Endometrium (tissue), 2 donors: ENCODE measurements around the gene TPPP3.

ENCODE experiments used
- FAIRE-seq: peaks from 2 replicates; lab custom pipeline; 2012; peaks lifted over from hg19 to GRCh38; lab: Jason Lieb, UNC
- donor health status: control.
- donor health status: control.

The TPPP3 gene

GRCh38 chr16:67404740-67405226 is 11.5 kb upstream of the TPPP3 start:
- FAIRE-seq: no peak

- no peak for FAIRE-seq
Observed at GRCh38 chr16:67403976-67404555, 10.8 kb upstream of the TPPP3 start.

GRCh38 chr16:67400901-67401300 is 7.6 kb upstream of the TPPP3 start:
- no peak for FAIRE-seq

GRCh38 chr16:67399749-67400704 is 6.7 kb upstream of the TPPP3 start:
- FAIRE-seq: no peak

GRCh38 chr16:67399218-67399733 is 6.0 kb upstream of the TPPP3 start:
- FAIRE-seq: no peak

DNA sequence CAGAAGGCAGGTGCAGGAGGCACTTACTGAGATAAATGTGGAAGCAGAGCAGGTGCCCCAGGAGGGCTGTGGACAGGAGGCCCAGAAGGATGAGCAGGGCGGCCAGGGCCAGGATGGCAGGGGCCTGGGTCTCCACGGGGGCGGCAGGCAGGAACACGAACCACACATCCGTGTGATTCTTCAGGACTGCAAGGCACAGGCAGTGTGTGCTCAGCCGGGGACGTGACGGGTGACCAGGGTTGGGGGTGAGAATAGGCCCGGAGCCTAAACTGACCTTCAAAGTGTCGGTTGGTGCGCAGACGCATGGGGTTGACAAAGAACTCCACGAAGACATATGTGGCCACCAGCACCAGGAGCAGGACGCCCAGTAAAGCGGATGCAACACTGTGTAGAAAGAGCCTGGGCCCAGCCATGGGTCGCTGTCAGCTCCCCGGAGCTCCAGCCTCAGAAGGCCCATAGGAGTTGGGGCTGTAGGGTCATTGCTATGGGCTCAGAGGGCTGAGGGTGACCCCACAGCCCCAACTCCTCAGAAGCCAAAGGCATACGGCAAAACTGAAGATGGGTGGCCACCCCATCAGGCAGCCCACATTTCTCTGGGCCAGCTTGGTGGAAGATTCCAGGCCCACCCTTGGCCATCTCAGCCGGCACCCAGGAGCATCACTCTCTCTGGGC is 5.4 kb upstream of the TPPP3 start:
- no peak for FAIRE-seq

DNA sequence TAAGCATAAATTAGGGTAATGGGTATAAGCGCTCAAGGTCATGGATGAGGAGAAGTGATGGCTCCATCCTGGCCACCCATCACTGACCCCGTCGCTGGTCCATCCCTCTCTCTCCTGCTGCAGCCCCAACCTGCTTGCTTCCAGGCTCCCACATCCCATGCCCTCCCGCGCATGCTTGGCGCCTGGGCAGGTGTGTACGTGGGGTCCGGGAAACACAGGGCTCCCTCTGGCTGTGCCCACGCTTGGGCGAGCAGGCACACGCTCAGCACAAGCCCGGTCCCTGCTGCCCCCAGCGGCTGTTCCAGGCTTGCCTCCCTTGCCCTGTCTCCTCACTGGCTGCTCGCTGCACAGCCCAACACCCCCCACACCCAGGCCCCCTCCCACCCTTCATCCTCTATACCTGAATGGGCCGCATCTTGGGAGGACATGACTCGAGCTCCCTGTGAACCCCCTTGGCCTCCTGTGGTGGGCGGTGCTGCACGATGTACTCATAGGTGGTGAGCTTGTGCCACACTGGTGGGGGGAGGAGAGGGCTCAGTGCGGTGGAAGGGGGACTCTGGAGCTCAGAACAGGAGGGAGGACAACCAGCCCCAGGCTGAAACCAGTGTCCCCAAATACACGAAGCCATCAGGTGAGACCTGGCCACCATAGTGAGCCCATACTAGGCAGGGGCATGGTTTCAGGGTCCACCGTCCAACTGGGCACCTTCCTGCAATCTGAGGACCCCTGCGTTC is 4.7 kb upstream of the TPPP3 start:
- FAIRE-seq: no peak

- FAIRE-seq: no peak
Observed at GRCh38 chr16:67397036-67397801, 3.9 kb upstream of the TPPP3 start.

- no peak for FAIRE-seq
Observed at GRCh38 chr16:67396159-67397035, 3.1 kb upstream of the TPPP3 start.

- no peak for FAIRE-seq
Observed at GRCh38 chr16:67395458-67396158, 2.3 kb upstream of the TPPP3 start.

GRCh38 chr16:67395105-67395457 is 1.8 kb upstream of the TPPP3 start:
- no peak for FAIRE-seq

DNA sequence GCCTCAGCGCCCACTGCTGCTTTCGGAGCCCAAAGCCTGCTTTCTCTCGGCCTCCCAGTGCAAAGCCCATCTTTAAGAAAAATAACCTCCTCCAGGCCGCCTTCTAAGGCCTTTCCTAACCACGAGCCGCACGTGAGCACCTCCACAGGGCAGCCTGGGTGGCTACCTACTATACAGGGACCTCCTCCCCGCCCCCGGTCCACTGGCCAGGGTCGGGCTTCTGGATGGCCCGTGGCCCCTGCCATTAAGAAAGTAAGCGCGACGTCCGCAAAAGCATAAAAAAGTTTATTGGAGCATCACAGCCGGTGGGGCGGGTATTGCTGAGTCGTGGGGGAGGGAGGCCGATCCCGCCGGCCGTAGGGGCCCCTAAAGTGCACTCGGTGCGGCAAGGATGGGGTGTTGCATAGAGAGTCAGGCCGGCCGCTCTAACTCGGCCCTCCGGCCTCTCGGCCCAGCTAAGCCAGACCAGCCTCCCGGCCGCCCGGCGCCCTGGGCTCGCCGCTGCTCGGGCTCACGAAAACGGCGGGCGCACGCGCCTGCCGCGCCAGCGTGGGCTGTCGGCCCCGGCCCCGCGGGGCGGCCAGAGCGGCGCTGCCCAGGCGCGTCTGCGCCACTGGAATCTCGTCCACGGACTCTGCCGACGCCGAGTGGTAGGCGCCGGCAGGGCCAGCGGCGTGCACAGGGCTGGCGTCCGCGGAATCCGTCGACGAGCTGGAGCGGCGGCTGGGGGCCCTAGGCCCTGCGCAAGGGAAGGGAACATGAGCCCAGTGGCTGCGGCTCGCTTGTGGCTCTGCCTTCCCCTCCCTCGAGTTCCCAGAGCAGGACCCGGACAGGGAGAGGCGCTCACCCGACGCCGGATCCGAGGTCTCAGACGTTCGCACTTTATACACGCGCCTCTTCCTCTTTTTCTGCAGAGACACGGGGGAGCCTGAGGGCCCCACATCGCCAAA is 1.1 kb upstream of the TPPP3 start:
- FAIRE-seq: no peak

DNA sequence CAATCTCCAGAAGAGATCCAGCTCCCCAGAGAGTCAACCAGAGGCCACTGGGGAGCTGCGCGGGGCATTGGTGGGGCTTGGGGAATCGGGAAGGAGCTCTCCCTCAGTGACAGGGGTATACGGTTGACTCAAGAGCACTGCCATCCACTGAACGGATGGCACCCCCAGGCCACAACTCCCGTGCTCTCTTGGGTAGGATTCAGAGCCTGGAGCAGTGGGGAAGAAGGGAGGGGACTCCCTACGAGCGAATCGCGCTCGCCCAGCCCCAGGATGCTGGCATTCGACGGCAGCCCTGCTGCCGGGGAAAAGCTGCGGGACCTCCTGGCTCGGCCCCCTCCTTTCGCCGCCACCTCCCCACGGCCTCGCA is 473 bp upstream of the TPPP3 start:
- no peak for FAIRE-seq

GRCh38 chr16:67392301-67393059 is 818 bp downstream of the TPPP3 start:
- FAIRE-seq: no peak

DNA sequence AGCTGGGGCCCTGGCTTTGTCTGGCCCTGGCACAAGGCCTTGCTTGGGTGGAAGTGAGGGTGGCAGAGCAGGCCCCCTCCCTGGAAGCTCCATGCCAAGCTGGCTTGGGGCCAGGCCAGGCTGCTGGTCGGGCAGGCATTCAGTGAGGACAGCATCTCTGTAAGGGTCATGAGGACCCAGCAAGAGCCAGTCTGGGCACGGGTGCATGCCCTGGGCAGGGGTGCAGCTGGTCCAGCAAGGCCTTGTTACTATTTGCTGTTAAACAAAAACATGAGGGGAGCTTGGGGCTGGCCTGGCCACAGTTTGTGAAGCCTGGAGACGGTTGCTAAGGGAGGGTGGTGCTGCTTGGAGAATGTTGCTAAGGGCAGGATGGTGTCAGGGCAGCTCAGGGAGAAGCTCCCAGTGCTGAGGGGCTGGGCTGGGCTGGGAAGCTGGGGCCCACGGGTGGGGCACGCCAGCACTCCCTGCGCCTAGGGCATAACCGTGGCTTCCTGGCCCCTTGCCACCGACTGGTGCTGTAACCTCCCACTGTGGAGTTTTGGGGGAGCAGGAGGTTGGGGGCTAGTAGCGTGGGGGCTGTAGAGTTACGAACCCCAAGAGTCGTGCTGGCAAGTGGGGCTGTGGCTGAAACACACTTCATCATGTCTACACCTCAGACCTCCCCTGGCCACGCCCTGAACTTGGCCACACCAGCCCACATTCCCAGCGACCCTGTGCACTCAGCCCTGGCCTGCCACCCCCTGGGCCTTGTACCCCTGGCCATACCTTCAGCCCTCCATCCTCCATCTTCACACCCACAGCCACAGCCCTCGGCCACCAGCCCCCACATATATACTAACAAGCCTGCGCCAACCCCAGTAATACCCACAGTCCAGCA is 1.6 kb downstream of the TPPP3 start:
- FAIRE-seq: no peak

- FAIRE-seq: no peak
Observed at GRCh38 chr16:67390816-67391423, 2.4 kb downstream of the TPPP3 start.
